ENCODE measurements around the gene GNAI3.

GNAI3 gene

GRCh38 chr1:109546311-109547109 is 1.9 kb upstream of the GNAI3 start:
- peak; percentile 78 to 88 for DNase-seq (ENCODE audit: low read depth in 2 of 2)

DNA sequence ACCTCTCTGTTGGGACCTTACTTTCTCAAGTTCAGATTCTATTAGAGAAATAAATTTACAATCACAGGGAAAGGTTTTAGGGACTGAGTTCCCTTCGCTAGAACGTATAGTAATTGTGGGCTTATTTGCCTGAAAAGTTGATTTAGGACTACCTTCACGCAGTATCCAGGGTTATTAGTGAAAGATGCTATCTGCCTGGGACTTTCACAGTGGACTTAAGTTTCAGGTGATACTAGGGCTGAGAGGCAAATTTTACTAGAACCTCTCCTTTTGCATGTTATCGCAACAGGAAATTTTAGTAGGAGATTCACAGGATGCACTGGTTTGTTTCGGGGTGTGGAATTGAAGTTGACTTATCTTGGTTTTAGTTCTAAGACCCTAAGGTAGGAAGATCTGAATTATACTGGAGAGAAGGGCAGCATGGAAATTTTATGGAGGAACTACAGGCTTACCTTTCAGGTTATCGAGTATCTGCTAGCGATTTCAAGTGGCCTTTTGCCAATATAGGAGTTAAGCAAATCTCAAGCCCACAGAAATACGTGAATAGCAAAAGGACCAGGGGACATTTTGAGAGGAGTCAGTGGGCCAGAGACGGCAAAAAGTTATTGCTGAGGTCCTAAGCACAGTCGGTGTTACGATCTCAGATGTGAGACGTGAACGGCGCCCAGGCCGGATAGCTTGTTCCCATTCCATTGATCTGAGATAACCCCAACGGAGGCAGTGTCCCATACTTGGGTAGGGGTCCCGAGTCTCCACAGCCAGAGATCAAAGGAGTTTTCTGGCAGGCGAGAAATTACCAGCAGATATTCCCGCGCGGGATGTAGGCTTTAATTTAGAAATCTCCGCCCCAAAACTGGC is 723 bp upstream of the GNAI3 start:
- DNase-seq (ENCODE audit: low read depth in 2 of 2) = no peak

- DNase-seq (ENCODE audit: low read depth in 2 of 2) = no peak
These were observed 8.1 kb downstream of the GNAI3 start for GRCh38 chr1:109556563-109556962.

- no peak for DNase-seq (ENCODE audit: low read depth in 2 of 2)
These were observed 9.1 kb downstream of the GNAI3 start for GRCh38 chr1:109557520-109557919.

GRCh38 chr1:109559995-109560394 is 11.6 kb downstream of the GNAI3 start:
- no peak for DNase-seq (ENCODE audit: low read depth in 2 of 2)

GRCh38 chr1:109564194-109564878 is 15.9 kb downstream of the GNAI3 start:
- no peak for DNase-seq (ENCODE audit: low read depth in 2 of 2)

DNA sequence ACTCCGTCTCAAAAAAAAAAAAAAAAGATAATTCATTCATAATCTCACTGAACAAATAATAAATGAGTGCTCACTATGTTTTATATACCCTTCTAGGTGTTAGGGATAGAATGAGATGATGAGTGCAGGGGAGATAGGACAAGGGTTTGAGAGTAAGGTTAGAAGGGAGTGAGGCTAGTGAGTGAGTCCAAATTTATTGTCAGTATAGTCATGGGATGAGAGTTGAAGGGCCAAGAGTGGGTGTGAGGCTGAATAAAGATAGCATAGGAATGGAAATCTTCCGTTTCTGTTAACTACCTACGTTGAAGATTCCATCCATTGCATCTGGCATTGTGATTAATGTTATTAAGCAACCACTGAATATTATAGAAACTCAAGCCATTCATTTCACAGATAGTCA is 16.8 kb downstream of the GNAI3 start:
- DNase-seq (ENCODE audit: low read depth in 2 of 2) = no peak

DNA sequence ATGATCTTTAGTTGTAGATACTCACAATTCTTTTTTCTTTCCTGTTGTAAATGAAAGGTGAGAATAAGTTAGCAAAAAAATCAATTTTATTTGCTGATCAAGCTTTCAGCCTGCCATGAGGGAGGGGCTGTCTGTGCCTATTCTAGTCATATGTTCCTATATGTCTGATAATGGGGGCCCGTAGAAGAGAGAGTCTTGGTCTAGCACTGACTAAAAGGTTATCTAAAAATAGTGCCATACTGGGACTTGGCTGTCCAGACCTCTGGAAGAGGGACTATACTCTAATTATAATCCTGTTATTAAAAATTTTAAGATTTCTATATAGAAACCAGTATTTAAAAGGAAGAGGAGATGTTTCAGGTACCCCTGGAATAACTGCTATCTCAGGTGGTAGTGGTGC is 18.6 kb downstream of the GNAI3 start:
- no peak for DNase-seq (ENCODE audit: low read depth in 2 of 2)

DNA sequence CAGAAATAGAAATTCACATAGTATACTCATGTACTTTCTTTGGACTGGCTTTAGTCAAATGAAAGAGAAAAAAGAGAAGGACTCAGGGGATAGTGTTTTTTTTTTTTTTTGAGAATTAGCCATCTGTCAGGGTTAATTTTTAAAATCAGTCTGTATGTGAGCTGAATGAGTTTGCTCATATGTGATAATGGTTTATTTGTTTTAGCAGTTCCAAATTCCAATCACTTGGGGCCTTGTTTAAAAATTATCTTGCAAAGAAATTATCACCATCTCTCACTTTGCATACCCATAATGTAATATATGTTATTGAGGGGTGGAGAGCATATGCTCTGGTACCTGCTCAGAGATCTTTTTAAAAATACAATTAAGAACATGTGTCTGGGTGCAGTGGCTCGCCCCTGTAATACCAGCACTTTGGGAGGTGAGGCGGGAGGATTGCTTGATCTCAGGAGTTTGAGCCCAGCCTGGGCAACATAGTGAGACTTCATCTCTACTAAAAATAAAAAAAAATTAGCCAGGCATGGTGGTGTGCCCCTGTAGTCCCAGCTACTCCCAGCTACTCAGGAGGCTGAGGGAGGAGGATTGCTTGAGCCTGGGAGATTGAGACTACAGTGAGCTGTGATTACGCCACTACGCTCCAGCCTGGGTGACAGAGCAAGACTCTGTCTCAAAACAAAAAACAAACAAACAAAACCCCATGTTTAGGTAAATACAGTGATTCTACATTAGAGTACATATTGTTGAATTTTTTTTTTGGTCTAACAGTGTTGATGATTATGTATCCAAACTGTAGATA is 19.7 kb downstream of the GNAI3 start:
- DNase-seq (ENCODE audit: low read depth in 2 of 2) = no peak

- no peak for DNase-seq (ENCODE audit: low read depth in 2 of 2)
These were observed 20.9 kb downstream of the GNAI3 start for GRCh38 chr1:109569323-109569722.

- DNase-seq (ENCODE audit: low read depth in 2 of 2) = no peak
These were observed 22.0 kb downstream of the GNAI3 start for GRCh38 chr1:109570414-109570813.

GRCh38 chr1:109573785-109574184 is 25.4 kb downstream of the GNAI3 start:
- DNase-seq (ENCODE audit: low read depth in 2 of 2) = no peak

DNA sequence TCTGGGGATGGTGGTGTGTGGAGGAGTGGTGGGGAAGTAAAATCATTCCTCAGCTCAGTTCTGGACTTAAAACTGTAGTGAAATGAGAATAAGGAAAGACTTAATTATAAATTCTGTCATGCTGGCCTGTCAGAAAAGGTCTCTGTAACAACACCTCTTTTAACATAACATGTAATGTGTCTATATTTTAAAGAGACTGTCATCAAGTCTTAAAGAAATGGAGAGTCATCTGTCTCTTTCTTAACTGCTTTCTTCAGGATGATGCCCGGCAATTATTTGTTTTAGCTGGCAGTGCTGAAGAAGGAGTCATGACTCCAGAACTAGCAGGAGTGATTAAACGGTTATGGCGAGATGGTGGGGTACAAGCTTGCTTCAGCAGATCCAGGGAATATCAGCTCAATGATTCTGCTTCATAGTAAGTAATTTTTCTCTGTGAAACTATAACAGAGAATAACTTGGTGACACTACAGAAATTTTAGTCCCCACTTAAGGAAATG is 30.6 kb downstream of the GNAI3 start:
- DNase-seq (ENCODE audit: low read depth in 2 of 2) = no peak

- no peak for DNase-seq (ENCODE audit: low read depth in 2 of 2)
These were observed 31.1 kb downstream of the GNAI3 start for GRCh38 chr1:109579491-109579890.

- DNase-seq (ENCODE audit: low read depth in 2 of 2) = no peak
These were observed 33.6 kb downstream of the GNAI3 start for GRCh38 chr1:109582021-109582420.

DNA sequence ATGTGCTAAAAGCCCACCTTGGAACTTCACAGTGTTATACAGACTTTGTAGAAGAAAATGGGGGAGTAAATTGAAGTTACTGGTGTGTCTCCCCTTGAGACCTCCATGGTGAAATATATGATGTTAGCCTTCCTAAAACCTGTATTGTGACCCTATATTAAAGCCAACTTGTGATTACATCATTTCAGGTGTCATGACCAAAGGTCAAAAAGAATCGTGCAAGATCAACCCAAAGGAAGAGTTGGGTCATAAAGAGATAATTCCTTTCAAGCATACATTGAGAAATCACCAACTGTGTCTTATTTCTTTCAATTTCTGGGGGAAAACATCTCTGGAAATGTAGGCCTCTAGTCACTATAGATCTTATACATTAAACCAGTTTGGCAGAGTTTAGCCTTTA is 36.4 kb downstream of the GNAI3 start:
- no peak for DNase-seq (ENCODE audit: low read depth in 2 of 2)

DNA sequence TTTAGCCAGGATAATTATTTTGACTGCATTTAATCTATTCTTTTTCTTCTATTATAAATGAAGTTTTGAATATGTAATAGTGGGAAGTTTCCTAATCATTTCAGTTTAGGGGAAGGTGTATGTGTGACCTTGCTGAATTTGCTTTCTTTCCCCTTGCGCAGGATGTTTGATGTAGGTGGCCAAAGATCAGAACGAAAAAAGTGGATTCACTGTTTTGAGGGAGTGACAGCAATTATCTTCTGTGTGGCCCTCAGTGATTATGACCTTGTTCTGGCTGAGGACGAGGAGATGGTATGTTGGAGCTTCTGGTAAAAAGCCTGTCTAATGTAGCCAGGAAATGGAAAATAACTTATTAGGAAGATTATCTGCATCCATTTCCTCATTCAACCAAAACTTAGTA is 37.6 kb downstream of the GNAI3 start:
- DNase-seq (ENCODE audit: low read depth in 2 of 2) = no peak

DNA sequence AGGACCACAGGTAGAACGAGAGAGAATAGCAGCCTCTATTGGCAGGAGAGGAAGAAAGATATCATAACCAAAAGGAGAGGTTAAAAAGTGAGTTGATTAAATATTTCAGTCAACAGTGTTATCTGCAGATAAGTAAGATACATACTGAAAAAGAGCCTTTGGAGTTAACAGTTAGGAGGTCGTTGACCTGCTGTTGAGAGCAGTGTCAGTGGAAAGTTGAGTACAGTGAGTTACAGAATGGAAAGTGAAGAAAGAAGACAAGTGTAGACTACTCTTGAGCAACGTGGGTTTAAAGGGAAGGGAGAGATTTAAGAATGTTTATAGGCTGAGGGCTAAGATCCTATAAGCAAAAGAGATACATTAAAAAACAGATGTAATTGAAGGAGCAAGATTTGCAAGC is 40.8 kb downstream of the GNAI3 start:
- no peak for DNase-seq (ENCODE audit: low read depth in 2 of 2)

DNA sequence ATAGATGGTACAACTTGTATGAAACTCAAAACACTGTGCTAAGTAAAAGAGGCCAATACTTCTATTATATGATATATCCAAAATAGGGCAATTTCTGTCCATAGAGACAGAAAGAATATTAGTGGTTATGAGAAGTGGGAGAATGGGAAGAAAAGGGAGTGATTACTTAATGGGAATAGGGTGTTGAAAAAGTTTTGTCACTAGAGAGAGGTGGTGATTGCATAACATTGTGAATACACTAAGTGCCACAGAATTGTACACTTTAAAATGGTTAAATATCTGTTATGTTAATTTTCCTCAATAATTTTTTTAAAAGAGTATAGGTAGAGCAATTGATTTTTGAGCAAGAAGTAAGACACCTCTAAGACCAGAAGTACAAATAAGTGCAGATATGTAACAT is 41.3 kb downstream of the GNAI3 start:
- DNase-seq (ENCODE audit: low read depth in 2 of 2) = no peak

DNA sequence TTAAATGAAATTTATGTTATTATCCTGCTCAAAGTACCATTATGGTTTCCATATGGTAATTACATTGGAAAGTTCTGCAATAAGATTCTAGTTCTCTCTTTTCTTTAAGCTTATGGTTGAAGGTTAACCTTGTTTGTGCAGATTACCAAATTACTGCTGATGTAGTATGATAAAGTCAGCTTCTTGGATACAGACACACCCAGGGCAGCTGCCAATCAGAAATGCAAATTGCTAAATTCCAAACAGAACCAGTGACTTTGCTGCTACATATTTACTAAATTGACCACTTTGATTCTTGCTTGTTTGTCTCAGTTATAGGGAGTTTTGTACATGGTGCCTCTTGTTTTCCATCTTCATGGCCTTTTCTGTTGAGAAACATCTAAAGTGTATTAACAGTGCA is 44.5 kb downstream of the GNAI3 start:
- DNase-seq (ENCODE audit: low read depth in 2 of 2) = no peak

GRCh38 chr1:109595531-109595930 is 47.1 kb downstream of the GNAI3 start:
- DNase-seq (ENCODE audit: low read depth in 2 of 2) = no peak

DNA sequence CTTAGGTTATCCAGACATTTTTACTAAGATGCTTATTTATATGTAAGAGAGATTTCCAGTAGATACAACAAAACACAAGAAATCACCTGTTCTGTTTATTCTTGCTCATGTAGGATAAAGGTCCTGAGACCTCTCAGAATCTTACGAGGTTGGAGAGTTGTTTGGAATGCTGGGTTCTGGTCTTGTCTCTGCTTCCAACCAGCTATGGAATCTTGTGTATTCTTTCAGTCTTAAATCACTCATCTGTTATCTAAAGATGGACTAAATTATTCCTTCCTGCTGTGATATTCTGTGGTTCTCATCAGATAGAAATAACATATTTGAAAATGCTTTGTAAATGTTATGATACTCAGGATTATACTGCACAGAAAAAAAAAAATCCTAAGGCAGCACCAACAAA is 49.7 kb downstream of the GNAI3 start:
- DNase-seq (ENCODE audit: low read depth in 2 of 2) = no peak

Measured in stimulated activated CD4-positive, alpha-beta T cell treated with anti-CD3 and anti-CD28 coated beads, Interleukin-15, amount 100 ng/mL, for 48 hours (primary cell).